ENCODE data around the gene AJAP1. TPM values are rescaled to one million over a fixed set of nuclear protein-coding genes. Genes with fewer than 3 reads are reported as not detected.

AJAP1 gene
- total and polyA plus RNA-seq, 2 of the 13 experiments (the other 11 are each of a cell fraction or from before 2014, with no cell fraction given) = not detected

- Histone ChIP-seq H4K20me1 (ENCODE audit: insufficient read depth, low read length) (no peaks in the 10 kb centered on the region), H3K27me3 (ENCODE audit: control insufficient read depth in 1 of 2, insufficient read depth in 2 of 2, low read length in 2 of 2) (no peaks in the 10 kb centered on the region), H3K4me1 (ENCODE audit: insufficient read depth, low read length) (no peaks in the 10 kb centered on the region), H3K4me2 (ENCODE audit: low read depth, low read length) (no peak overlapping the region), H3K9ac (ENCODE audit: insufficient read depth, low read depth, low read length) (no peak overlapping the region), H3K9me3 (ENCODE audit: low read length) (peaks cover 16% of the 10 kb centered on the region; the same call in 1 of the 2 replicates), H3K27ac (ENCODE audit: extremely low read length, insufficient read depth, low read length) (no peak overlapping the region), H3K4me3 (replicated peaks in 1 of 3; ENCODE audit: insufficient read depth in 1 of 3, low read depth in 2 of 3, low read length in 3 of 3) (no peak overlapping the region), H3K79me2 (ENCODE audit: insufficient read depth, low read length) (no peaks in the 10 kb centered on the region), H2AFZ (ENCODE audit: low read length) (no peak overlapping the region), H3K36me3 (replicated peaks in 1 of 2; ENCODE audit: control insufficient read depth in 1 of 2, insufficient read depth in 2 of 2, low read length in 2 of 2) (no peaks in the 10 kb centered on the region)
- FAIRE-seq (no peak), DNase-seq (ENCODE audit: low spot score) (no peak), ATAC-seq (no peak)
- intact Hi-C loops (cut with micrococcal nuclease; ENCODE audit: unreplicated experiment) (no loop called here), in situ Hi-C loops (cut with HindIII; ENCODE audit: extremely low pct_ligation_motif_present, low pct_unique_long_range_greater_than_20kb) (no loop called here)
- ChIA-PET CTCF (ENCODE audit: low intra/inter-chr PET ratio, low total read pairs) (no interaction called here), POLR2A (no interaction called here)
- TF ChIP-seq ZNF296 (CRISPR knock-in tag; conservative IDR thresholded peaks at IDR 0.05) = no peak
- no peak for TF ChIP-seq ZNF3 (CRISPR knock-in tag; IDR thresholded peaks at IDR 0.05)
- TF ChIP-seq ESRRA (CRISPR knock-in tag; IDR thresholded peaks at IDR 0.05; ENCODE audit: low read depth) = no peak
- no peak for TF ChIP-seq ZNF570 (CRISPR knock-in tag; IDR thresholded peaks at IDR 0.05; ENCODE audit: borderline replicate concordance)
- no peak for TF ChIP-seq MAFG (CRISPR knock-in tag; IDR thresholded peaks at IDR 0.05)
- BruUV-seq (replicated peaks) = no TSS peak
- no CpG with 5 or more reads among the region's 13 CpGs for WGBS (ENCODE audit: low lambda C conversion rate)
Observed at GRCh38 chr1:4771267-4771666, 116.9 kb downstream of the AJAP1 start.

DNA sequence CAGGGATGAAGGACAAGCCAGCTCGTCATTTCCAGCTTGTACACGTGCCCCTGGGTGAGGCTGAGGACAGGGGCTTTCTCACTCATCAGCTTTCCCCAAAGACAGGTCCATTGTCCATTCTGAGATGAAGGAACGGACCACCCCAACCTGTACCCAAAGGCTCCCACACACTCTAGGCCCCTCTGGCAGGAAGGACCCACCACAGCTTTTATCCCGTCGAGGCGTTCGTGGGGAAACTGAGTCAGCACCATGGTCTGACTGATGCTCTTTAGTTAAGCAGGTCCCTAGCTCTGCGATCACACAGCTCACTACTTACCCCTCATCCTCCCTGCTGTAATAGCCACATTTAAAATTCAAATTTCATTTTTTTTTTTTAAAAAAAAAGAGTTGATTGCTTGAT, 117.3 kb downstream of the AJAP1 start:
- CTCF ChIA-PET (ENCODE audit: low intra/inter-chr PET ratio, low total read pairs) = no interaction called here
- TF ChIP-seq ZNF264 (CRISPR knock-in tag; IDR thresholded peaks at IDR 0.05) = no peak
- TF ChIP-seq THAP7 (CRISPR knock-in tag; IDR thresholded peaks at IDR 0.05) = no peak
- no peak for TF ChIP-seq ZNF766 (CRISPR knock-in tag; IDR thresholded peaks at IDR 0.05; ENCODE audit: borderline replicate concordance)
- TF ChIP-seq, protein P1, sequence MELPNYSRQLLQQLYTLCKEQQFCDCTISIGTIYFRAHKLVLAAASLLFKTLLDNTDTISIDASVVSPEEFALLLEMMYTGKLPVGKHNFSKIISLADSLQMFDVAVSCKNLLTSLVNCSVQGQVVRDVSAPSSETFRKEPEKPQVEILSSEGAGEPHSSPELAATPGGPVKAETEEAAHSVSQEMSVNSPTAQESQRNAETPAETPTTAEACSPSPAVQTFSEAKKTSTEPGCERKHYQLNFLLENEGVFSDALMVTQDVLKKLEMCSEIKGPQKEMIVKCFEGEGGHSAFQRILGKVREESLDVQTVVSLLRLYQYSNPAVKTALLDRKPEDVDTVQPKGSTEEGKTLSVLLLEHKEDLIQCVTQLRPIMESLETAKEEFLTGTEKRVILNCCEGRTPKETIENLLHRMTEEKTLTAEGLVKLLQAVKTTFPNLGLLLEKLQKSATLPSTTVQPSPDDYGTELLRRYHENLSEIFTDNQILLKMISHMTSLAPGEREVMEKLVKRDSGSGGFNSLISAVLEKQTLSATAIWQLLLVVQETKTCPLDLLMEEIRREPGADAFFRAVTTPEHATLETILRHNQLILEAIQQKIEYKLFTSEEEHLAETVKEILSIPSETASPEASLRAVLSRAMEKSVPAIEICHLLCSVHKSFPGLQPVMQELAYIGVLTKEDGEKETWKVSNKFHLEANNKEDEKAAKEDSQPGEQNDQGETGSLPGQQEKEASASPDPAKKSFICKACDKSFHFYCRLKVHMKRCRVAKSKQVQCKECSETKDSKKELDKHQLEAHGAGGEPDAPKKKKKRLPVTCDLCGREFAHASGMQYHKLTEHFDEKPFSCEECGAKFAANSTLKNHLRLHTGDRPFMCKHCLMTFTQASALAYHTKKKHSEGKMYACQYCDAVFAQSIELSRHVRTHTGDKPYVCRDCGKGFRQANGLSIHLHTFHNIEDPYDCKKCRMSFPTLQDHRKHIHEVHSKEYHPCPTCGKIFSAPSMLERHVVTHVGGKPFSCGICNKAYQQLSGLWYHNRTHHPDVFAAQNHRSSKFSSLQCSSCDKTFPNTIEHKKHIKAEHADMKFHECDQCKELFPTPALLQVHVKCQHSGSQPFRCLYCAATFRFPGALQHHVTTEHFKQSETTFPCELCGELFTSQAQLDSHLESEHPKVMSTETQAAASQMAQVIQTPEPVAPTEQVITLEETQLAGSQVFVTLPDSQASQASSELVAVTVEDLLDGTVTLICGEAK (IDR thresholded peaks at IDR 0.05) = no peak
- TF ChIP-seq, protein P1 (CRISPR knock-in tag; IDR thresholded peaks at IDR 0.05) = no peak
- no peak for TF ChIP-seq ZNF841 (CRISPR knock-in tag; IDR thresholded peaks at IDR 0.05; ENCODE audit: borderline replicate concordance)
- no peaks in the 10 kb centered on the region for H3K36me3 ChIP-seq (replicated peaks in 1 of 2; ENCODE audit: control insufficient read depth in 1 of 2, insufficient read depth in 2 of 2, low read length in 2 of 2)
- H3K4me2 ChIP-seq (ENCODE audit: low read depth, low read length) = no peak overlapping the region
- WGBS (ENCODE audit: low lambda C conversion rate) = 75% methylated on average over 5 of the region's 8 CpGs
- H4K20me1 ChIP-seq (ENCODE audit: insufficient read depth, low read length) = no peaks in the 10 kb centered on the region
- intact Hi-C loops (cut with micrococcal nuclease; ENCODE audit: unreplicated experiment) (no loop called here), in situ Hi-C loops (cut with HindIII; ENCODE audit: extremely low pct_ligation_motif_present, low pct_unique_long_range_greater_than_20kb) (no loop called here)
- H3K27ac ChIP-seq (ENCODE audit: extremely low read length, insufficient read depth, low read length) = no peak overlapping the region
- POLR2A ChIA-PET = no interaction called here
- FAIRE-seq (no peak), ATAC-seq (no peak), DNase-seq (ENCODE audit: low spot score) (no peak)
- H3K79me2 ChIP-seq (ENCODE audit: insufficient read depth, low read length) = no peaks in the 10 kb centered on the region
- no TSS peak for BruUV-seq (replicated peaks)
- H3K9me3 ChIP-seq (ENCODE audit: low read length) = peaks cover 15% of the 10 kb centered on the region; the same call in 1 of the 2 replicates
- no peaks in the 10 kb centered on the region for H3K27me3 ChIP-seq (ENCODE audit: control insufficient read depth in 1 of 2, insufficient read depth in 2 of 2, low read length in 2 of 2)
- H3K4me3 ChIP-seq (replicated peaks in 1 of 3; ENCODE audit: insufficient read depth in 1 of 3, low read depth in 2 of 3, low read length in 3 of 3) = no peak overlapping the region
- H2AFZ ChIP-seq (ENCODE audit: low read length) = no peak overlapping the region
- no peaks in the 10 kb centered on the region for H3K4me1 ChIP-seq (ENCODE audit: insufficient read depth, low read length)
- no peak overlapping the region for H3K9ac ChIP-seq (ENCODE audit: insufficient read depth, low read depth, low read length)
